Smooth muscle cell (in vitro differentiated cells): ENCODE measurements around the gene SLC2A10. TPM values are rescaled to one million over a fixed set of nuclear protein-coding genes. Genes with fewer than 3 reads are reported as not detected.

Source experiments
- DNase-seq: peaks from one replicate; lab custom pipeline; 2025; ENCODE audit not compliant: unreplicated experiment; lab: John Stamatoyannopoulos, UW
- H2AFZ ChIP-seq: fragments of 200-600 bp; sonication (generic); 2 replicates; pipeline ENCODE4 v1.6.0; 2016; ENCODE audit warnings: antibody characterized with exemption, low read depth, mild to moderate bottlenecking
- H3F3A ChIP-seq: fragments of 200-600 bp; sonication (generic); 2 replicates; pipeline ENCODE4 v1.6.0; 2017; ENCODE audit warnings: antibody characterized with exemption, low read depth
- H3K27ac ChIP-seq: fragments of 200-600 bp; sonication (generic); 2 replicates; pipeline ENCODE4 v1.5.1; 2016; ENCODE audit warnings: low read depth, mild to moderate bottlenecking
- H3K27me3 ChIP-seq: fragments of 200-600 bp; sonication (generic); 2 replicates; pipeline ENCODE4 v1.6.1; 2016; ENCODE audit warnings: low read depth, mild to moderate bottlenecking
- H3K36me3 ChIP-seq: fragments of 200-600 bp; sonication (generic); 2 replicates; pipeline ENCODE4 v1.5.1; 2016; ENCODE audit warnings: low read depth
- H3K4me1 ChIP-seq: fragments of 200-600 bp; sonication (generic); 2 replicates; pipeline ENCODE4 v1.5.1; 2016; ENCODE audit warnings: low read depth
- H3K4me2 ChIP-seq: fragments of 200-600 bp; sonication (generic); 2 replicates; pipeline ENCODE4 v1.6.0; 2016; ENCODE audit warnings: mild to moderate bottlenecking
- H3K4me3 ChIP-seq: fragments of 200-600 bp; sonication (generic); 2 replicates; pipeline ENCODE4 v1.5.1; 2016; ENCODE audit warnings: mild to moderate bottlenecking
- H3K79me2 ChIP-seq: fragments of 200-600 bp; sonication (generic); 2 replicates; pipeline ENCODE4 v1.6.0; 2016; ENCODE audit warnings: low read depth, mild to moderate bottlenecking
- H3K9ac ChIP-seq: fragments of 200-600 bp; sonication (generic); 2 replicates; pipeline ENCODE4 v1.6.0; 2016; ENCODE audit warnings: low read depth
- H3K9me3 ChIP-seq: fragments of 200-600 bp; sonication (generic); replicated peaks from 2 replicates; pipeline ENCODE4 v1.5.1; 2016; ENCODE audit warnings: low read depth
- H4K20me1 ChIP-seq: fragments of 200-600 bp; sonication (generic); 2 replicates; pipeline ENCODE4 v1.6.0; 2016; ENCODE audit warnings: low read depth
- CTCF ChIP-seq: fragments of 200-600 bp; sonication (generic); IDR thresholded peaks from 2 replicates; pipeline ENCODE4 v1.5.1; 2017; ENCODE audit warnings: borderline replicate concordance, mild to moderate bottlenecking, antibody characterized with exemption; ENCODE audit not compliant: insufficient read depth, poor library complexity, severe bottlenecking
- WGBS: methylation state at CpG from one replicate; pipeline ENCODE4 v1.1.7; 2016; ENCODE audit warnings: low lambda C conversion rate; 5-methylcytosine and 5-hydroxymethylcytosine counted together
- polyA plus RNA-seq: library from polyadenylated mRNA; unstranded; fragments of >200 nt; fragmentation: Nextera tagmentation; extraction: Ambion mirVana; gene quantifications from 2 replicates; pipeline ENCODE4 v1.2.1, GENCODE V29; 2016
- total RNA-seq: library from RNA; depleted of rRNA; stranded (reverse); fragments of >200 nt; gene quantifications from 2 replicates; pipeline ENCODE4 v1.2.3, GENCODE V29; 2014

Gene SLC2A10
- total and polyA plus RNA-seq, 2 experiments from 2014 or later = 40.5 to 43.7 TPM

DNA sequence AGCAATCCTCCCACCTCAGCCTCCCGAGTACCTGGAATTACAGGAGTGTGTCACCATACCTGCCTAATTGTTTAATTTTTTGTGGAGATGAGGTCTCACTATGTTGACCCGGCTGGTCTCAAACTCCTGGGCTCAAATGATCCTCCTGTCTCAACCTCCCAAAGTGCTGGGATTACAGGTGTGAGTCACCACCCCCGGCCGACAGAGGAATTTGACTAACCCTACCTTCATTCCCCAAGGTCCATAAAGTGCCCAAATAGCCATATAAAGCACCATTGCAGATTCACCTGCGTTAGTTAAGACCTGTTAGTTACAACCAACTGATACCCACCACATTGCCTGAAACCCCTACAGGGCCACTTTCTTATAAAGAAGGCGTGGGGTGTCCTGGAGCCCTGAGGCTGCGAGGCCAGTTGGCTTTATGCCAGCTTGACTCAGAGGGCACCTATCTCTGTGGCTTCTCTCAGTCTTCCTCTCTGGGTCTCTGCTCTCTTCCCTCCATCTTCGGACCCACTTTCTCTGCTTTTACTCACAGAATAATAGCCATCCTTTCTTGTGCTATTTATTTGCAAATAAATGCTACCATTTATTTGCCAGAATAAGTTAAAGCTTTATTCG is 65.6 kb downstream of the SLC2A10 start:
- no peak for DNase-seq
- Histone ChIP-seq H3K27me3 (no peaks in the 10 kb centered on the region), H2AFZ (no peak overlapping the region), H3F3A (no peaks in the 10 kb centered on the region), H3K27ac (no peak overlapping the region), H3K4me2 (no peak overlapping the region), H3K9me3 (no peaks in the 10 kb centered on the region), H3K4me3 (no peak overlapping the region), H3K4me1 (no peaks in the 10 kb centered on the region), H3K79me2 (no peaks in the 10 kb centered on the region), H3K36me3 (no peaks in the 10 kb centered on the region), H3K9ac (no peak overlapping the region), H4K20me1 (no peaks in the 10 kb centered on the region)
- 82% methylated on average over 9 of the region's 9 CpGs for WGBS
- no peak for TF ChIP-seq CTCF

- H3K4me3 ChIP-seq = no peak overlapping the region
- no peaks in the 10 kb centered on the region for H4K20me1 ChIP-seq
- no peak for TF ChIP-seq CTCF
- H3K4me1 ChIP-seq = no peaks in the 10 kb centered on the region
- 100% methylated on average over 1 of the region's 1 CpG for WGBS
- H3K27ac ChIP-seq = no peak overlapping the region
- no peak overlapping the region for H3K4me2 ChIP-seq
- no peaks in the 10 kb centered on the region for H3K9me3 ChIP-seq
- H3K36me3 ChIP-seq = no peaks in the 10 kb centered on the region
- H3K79me2 ChIP-seq = no peaks in the 10 kb centered on the region
- H2AFZ ChIP-seq = no peak overlapping the region
- no peak for DNase-seq
- H3K27me3 ChIP-seq = no peaks in the 10 kb centered on the region
- H3F3A ChIP-seq = no peaks in the 10 kb centered on the region
- no peak overlapping the region for H3K9ac ChIP-seq
Observed at GRCh38 chr20:46775806-46776205, 66.4 kb downstream of the SLC2A10 start.

DNA sequence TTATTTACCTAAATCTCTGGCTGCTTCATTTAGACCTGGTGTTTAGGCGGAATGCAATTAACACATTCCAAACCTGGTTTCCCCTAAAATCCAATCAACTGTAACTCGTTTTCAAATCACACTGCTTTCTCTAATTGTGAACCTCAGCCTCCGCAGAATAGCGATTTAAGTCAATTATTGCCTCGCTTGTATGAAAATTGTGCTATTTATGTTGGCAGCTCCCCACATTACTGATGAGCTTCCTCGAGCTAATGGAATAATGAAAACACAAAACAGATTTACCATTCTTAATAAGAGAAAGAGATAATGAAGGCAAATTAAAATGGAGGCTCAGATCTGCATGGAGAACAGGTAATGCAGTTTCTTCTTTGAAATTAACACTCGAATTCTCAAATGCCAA is 67.9 kb downstream of the SLC2A10 start:
- Histone ChIP-seq H3K27ac (no peak overlapping the region), H3F3A (no peaks in the 10 kb centered on the region), H2AFZ (no peak overlapping the region), H4K20me1 (no peaks in the 10 kb centered on the region), H3K4me2 (no peak overlapping the region), H3K79me2 (no peaks in the 10 kb centered on the region), H3K9ac (no peak overlapping the region), H3K36me3 (no peaks in the 10 kb centered on the region), H3K4me3 (no peak overlapping the region), H3K4me1 (no peaks in the 10 kb centered on the region), H3K9me3 (no peaks in the 10 kb centered on the region), H3K27me3 (no peaks in the 10 kb centered on the region)
- no peak for TF ChIP-seq CTCF
- 85% methylated on average over 7 of the region's 7 CpGs for WGBS
- DNase-seq = no peak

GRCh38 chr20:46779831-46780230 is 70.4 kb downstream of the SLC2A10 start:
- TF ChIP-seq CTCF = no peak
- no peaks in the 10 kb centered on the region for H3K9me3 ChIP-seq
- no peak overlapping the region for H3K4me2 ChIP-seq
- WGBS = 88% methylated on average over 4 of the region's 4 CpGs
- DNase-seq = no peak
- H3K79me2 ChIP-seq = no peaks in the 10 kb centered on the region
- H2AFZ ChIP-seq = no peak overlapping the region
- no peak overlapping the region for H3K27ac ChIP-seq
- no peaks in the 10 kb centered on the region for H3K4me1 ChIP-seq
- no peaks in the 10 kb centered on the region for H3K27me3 ChIP-seq
- no peak overlapping the region for H3K9ac ChIP-seq
- H3K36me3 ChIP-seq = no peaks in the 10 kb centered on the region
- H4K20me1 ChIP-seq = no peaks in the 10 kb centered on the region
- H3F3A ChIP-seq = no peaks in the 10 kb centered on the region
- H3K4me3 ChIP-seq = no peak overlapping the region
